ENCODE results near the gene KRTAP10-2.
"Not testable (repeated sequence)": the region's sequence is repeated elsewhere in the genome, so short reads cannot be mapped to it uniquely, and the experiment has no call there.

The KRTAP10-2 gene, protein sequence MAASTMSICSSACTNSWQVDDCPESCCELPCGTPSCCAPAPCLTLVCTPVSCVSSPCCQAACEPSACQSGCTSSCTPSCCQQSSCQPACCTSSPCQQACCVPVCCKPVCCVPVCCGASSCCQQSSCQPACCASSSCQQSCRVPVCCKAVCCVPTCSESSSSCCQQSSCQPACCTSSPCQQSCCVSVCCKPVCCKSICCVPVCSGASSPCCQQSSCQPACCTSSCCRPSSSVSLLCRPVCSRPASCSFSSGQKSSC

DNA sequence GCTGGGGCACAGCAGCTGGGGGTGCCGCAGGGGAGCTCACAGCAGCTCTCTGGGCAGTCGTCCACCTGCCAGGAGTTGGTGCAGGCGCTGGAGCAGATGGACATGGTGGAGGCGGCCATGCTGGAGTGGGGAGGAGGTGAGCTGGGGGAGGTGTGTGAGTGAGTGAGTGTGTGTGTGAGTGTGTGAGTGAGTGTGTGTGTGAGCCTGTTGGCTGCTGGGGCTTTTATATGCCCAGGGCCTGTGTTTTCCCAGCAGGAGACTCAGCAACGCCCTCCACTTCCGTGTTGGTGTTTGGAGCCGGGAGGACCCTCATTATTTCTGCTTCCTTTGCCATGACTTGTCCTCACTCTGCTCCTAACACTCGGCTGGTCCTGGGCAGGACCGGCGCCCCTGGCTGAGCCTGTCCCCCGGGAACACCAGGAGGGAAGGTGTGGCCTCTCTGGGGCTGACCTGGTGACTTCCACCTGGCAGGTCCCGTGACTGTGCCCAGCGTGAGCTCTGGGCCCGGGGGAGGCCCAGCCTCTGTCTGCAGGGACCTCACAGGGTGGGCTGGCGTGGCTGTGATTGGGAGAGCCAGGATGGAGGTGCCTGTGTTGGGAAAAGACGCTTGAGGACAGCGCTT lies at the start of gene KRTAP10-2:
KRTAP10-2 (minus strand) TSS at position 166 of the 622 bp plus-strand sequence; CDS start at position 119, 47 bp downstream.
- no peak for DNase-seq
- in situ Hi-C loops (cut with HindIII; ENCODE audit: low pct_ligation_motif_present, low pct_unique_long_range_greater_than_20kb, low sequenced_read_pairs): no loop called here

DNA sequence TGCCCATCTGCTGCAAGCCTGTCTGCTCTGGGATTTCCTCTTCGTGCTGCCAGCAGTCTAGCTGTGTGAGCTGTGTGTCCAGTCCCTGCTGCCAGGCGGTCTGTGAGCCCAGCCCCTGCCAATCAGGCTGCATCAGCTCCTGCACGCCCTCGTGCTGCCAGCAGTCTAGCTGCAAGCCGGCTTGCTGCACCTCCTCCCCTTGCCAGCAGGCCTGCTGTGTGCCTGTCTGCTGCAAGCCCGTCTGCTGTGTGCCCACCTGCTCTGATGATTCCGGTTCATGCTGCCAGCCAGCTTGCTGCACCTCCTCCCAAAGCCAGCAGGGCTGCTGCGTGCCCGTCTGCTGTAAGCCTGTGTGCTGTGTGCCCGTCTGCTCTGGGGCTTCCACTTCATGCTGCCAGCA lies 49.8 kb upstream of the KRTAP10-2 start:
- in situ Hi-C loops (cut with HindIII; ENCODE audit: low pct_ligation_motif_present, low pct_unique_long_range_greater_than_20kb, low sequenced_read_pairs); DNase-seq: not testable (repeated sequence)

DNA sequence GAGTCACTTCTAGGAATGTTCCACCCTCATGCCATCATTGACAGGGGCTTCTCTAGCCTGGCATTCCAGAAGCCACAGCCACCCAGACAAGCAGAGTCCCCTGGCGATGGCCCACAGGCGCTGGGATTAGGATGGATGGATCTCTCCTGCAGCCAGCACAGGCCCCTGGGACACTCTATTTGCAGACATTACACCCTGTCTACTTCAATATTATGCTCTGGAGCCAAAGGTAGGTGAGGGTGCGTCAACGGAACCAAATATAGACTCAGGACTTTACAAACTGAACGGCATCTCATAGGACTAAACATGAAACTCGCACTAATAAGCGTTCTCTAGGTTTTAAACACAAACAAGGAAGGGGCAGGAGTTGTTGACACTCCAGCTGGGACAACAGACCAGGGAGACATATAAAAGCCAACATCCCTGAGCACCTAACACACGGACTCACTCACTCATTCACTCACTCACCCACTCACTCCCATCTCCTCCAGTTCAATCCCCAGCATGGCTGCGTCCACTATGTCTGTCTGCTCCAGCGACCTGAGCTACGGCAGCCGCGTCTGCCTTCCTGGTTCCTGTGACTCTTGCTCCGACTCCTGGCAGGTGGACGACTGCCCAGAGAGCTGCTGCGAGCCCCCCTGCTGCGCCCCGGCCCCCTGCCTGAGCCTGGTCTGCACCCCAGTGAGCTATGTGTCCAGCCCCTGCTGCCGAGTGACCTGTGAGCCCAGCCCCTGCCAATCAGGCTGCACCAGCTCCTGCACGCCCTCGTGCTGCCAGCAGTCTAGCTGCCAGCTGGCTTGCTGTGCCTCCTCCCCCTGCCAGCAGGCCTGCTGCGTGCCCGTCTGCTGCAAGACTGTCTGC lies 49.0 kb upstream of the KRTAP10-2 start, which contains the start of gene KRTAP10-7:
KRTAP10-7 (plus strand) TSS at position 480 of the 861 bp plus-strand sequence; CDS start at position 505, 25 bp downstream.
- in situ Hi-C loops (cut with HindIII; ENCODE audit: low pct_ligation_motif_present, low pct_unique_long_range_greater_than_20kb, low sequenced_read_pairs); DNase-seq: not testable (repeated sequence)

DNA sequence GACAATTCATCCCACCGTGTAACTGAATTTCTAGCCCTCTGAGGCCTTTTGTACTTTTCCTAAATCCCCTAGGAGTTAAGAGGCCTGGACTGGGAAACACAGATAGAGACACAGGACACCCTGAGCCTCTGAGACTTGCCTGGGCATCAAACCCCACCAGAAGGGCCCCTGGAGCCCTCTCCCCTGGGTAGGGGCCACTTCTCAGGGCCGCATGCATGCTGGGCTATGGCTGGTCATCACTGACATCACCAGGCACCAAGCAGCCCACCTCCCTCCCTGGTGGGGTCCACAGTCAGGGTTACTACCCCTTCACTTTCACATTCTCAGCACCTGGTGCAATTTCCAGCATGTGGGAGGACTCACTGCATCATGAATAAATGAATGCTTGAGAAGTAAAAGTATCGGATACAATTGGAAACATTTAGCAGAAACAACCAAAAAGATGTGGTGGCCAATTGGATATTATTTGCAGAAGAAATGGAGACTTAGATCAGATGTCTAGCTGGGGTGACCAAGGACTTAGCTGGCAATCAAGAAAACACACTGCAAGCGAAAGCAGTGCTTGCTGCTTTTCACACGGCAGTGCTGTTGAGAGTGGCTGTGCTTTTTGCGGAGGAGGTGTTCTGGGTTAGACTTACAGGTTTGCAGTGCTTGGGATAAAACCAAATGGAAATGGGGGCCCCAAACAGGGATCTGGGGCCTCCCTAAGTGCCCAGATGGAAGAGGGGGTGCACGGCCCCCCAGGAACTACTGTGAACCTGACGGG lies 48.1 kb upstream of the KRTAP10-2 start:
- DNase-seq: no peak
- in situ Hi-C loops (cut with HindIII; ENCODE audit: low pct_ligation_motif_present, low pct_unique_long_range_greater_than_20kb, low sequenced_read_pairs): no loop called here

DNA sequence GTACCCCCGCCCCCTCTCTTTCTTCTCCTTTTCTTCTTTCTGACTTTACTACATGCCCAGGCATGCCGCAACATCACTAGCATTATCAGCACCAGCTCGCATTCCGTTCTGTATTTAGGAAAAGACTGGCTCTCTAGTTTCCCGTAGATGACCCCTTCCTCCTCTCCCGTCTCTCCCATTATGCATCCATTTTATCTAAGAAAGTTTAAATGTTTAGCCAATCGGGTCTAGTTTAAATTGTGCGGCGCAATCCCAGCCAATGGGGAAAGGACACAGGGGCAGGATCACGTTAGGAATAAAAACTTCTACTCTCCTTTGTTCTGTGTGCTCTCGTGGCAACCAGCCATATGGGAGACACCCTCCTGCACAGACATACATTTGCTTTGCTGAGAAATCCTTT lies 46.8 kb upstream of the KRTAP10-2 start:
- DNase-seq: no peak
- in situ Hi-C loops (cut with HindIII; ENCODE audit: low pct_ligation_motif_present, low pct_unique_long_range_greater_than_20kb, low sequenced_read_pairs): no loop called here

DNA sequence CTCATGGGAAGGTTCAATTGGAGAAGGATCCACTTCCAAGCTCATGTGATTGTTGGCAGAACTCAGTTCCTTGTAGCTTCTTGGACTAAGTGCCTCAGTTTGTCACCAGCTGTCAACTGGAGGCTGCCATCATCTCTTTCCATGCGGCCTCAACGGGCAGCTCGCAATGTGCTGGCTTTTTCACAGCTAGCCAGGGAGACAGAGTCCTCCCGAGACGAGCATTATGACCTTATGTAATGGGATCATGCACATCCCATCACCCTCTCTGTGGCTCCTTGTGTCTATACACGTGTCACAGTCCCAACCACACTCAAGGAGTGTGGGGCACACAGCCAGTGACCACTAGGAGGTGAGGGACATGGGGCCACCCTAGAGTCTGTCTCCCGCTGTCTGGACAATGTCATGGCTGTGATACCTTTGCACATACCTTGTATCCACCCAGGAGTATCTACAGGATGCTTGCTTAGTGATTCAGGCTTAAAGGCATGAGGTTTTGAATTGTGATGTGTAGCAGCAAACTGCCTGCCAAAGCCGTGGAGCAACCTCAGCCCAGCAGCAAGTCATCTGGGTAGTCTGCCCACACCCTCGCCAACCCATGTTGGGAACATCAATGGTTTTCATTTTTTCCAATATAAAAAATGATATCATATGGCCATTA lies 44.9 kb upstream of the KRTAP10-2 start:
- DNase-seq: peak; percentile 21
- in situ Hi-C loops (cut with HindIII; ENCODE audit: low pct_ligation_motif_present, low pct_unique_long_range_greater_than_20kb, low sequenced_read_pairs): no loop called here

DNA sequence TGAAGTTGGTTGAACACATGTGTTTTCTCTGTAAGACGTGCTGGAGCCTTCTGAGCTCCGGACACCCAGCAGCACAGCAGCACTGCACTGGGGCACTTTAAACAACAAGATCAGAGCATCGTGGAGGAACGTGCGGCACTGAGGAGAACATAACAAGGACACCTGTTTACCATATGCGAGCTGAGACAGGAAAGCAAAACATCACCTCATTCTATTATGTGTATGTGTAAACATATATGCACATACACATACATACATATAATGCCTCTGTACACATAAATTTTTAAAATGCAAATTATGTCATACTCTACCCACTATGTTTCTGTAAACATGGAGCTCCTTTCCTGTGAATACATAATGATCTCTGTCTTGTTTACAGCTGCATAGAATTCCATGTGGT lies 44.2 kb upstream of the KRTAP10-2 start:
- DNase-seq: no peak
- in situ Hi-C loops (cut with HindIII; ENCODE audit: low pct_ligation_motif_present, low pct_unique_long_range_greater_than_20kb, low sequenced_read_pairs): no loop called here

DNA sequence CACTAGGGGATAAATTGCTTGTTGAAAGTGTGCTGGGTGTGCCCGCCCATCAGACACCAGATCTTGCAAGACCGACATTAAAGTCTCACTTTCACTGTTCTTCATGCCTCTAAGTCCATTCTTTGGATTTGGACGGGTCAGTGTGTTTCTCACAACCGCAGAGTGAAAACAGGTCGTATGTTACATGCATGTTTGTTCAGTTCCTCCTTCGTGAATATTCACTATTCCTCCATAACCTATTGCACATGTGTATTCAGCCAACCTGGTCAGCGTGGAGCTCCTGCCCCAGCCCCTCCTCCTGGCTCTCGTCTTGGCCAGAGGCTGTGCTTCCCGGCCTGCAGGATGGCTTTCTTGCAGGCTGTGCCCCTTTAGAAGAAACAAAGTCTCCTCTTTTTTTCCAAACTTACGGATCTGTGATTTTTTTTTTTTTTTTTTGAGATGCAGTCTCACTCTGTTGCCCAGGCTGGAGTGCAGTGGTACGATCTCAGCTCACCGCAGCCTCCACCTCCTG lies 43.2 kb upstream of the KRTAP10-2 start:
- no peak for DNase-seq

DNA sequence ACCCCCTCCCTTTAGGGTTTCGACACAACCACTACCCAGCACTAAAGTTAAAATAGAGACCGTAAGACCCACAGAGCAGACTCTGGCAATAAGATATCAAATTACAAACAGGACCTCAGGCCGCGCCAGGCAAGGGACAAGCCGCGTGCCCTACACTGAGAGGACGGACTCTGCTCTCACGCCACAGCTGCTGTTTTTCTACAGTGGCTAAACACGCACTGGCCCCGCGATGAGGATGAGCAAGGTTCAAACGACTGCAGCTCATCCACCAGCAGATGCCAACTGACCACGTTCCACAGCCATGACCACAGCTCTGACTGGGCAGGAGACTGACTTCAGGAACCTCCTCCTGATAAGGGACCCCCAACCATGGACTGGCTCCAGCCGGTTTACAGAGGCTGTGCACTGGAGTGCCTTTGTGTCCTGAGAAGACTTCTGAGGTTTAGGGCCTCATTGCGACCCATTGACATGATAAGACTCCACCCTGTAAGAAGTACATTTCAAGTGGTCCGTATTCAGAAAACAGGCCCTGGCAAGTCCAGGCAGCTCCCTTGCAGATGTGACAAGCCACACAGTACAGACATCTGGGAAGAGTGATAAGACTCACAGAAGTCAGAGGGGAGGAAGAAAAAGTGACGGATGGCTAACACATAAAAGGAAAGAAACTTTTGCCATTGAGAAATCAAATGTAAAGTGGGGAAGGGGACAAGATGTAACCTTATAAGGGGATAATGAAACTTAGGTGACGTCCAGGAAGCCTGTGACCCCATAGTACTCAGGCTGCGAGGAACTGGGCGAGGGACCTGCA lies 42.5 kb upstream of the KRTAP10-2 start:
- DNase-seq: no peak
- in situ Hi-C loops (cut with HindIII; ENCODE audit: low pct_ligation_motif_present, low pct_unique_long_range_greater_than_20kb, low sequenced_read_pairs): no loop called here

More for the DNA sequence above, 43.2 kb upstream of the KRTAP10-2 start:
- in situ Hi-C loops (cut with HindIII; ENCODE audit: low pct_ligation_motif_present, low pct_unique_long_range_greater_than_20kb, low sequenced_read_pairs): no loop called here

DNA sequence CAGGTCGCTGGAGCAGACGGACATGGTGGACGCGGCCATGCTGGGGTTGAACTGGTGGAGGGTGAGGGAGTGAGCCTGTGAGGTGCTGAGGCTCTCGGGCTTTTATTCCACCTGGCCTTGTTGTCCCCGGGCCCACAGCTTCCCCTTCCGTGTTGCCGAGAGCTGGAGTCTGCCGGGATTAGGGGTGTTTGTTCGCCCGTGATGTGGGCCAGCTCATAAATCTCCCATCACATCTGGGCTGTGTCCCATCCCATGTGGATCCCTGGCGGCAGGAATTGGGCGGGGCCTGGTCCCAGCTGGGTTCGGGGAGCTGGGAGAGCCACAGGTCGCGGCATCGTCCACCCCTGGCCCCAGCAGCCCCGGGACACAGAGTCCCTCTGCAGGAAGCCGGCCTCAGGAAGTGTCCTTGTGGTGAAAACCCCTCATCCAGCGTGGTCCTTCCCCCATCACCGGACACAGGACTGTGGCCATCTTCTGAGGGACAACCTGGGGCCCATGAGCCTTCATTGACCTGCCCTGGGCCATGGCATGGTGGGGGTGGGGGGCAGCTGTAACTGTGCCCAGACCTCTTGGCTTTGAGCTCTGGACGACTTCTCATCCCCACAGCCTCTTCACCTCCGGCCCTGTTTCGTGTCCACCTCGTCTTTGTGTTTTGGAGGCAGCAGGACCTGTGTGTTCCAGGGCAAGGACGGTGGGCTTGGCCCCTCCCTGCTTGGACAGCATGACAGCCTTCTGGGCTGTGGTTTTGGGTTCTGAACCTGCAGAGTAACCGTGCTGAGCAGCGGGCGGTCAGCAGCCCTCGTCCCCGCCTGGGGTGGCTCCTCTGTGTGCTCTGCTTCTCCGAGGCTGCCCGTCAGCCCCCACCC lies 41.4 kb upstream of the KRTAP10-2 start, which contains the start of gene KRTAP10-6:
KRTAP10-6 (minus strand) TSS at position 60 of the 866 bp plus-strand sequence; CDS start at position 39, 21 bp downstream.
- no peak for DNase-seq
- in situ Hi-C loops (cut with HindIII; ENCODE audit: low pct_ligation_motif_present, low pct_unique_long_range_greater_than_20kb, low sequenced_read_pairs): no loop called here

DNA sequence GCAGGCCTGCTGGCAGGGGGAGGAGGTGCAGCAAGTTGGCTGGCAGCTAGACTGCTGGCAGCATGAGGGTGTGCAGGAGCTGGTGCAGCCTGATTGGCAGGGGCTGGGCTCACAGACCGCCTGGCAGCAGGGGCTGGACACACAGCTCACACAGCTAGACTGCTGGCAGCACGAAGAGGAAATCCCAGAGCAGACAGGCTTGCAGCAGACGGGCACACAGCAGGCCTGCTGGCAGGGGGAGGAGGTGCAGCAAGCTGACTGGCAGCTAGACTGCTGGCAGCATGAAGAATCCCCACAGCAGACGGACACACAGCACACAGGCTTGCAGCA lies 40.5 kb upstream of the KRTAP10-2 start:
- DNase-seq; in situ Hi-C loops (cut with HindIII; ENCODE audit: low pct_ligation_motif_present, low pct_unique_long_range_greater_than_20kb, low sequenced_read_pairs): not testable (repeated sequence)

DNA sequence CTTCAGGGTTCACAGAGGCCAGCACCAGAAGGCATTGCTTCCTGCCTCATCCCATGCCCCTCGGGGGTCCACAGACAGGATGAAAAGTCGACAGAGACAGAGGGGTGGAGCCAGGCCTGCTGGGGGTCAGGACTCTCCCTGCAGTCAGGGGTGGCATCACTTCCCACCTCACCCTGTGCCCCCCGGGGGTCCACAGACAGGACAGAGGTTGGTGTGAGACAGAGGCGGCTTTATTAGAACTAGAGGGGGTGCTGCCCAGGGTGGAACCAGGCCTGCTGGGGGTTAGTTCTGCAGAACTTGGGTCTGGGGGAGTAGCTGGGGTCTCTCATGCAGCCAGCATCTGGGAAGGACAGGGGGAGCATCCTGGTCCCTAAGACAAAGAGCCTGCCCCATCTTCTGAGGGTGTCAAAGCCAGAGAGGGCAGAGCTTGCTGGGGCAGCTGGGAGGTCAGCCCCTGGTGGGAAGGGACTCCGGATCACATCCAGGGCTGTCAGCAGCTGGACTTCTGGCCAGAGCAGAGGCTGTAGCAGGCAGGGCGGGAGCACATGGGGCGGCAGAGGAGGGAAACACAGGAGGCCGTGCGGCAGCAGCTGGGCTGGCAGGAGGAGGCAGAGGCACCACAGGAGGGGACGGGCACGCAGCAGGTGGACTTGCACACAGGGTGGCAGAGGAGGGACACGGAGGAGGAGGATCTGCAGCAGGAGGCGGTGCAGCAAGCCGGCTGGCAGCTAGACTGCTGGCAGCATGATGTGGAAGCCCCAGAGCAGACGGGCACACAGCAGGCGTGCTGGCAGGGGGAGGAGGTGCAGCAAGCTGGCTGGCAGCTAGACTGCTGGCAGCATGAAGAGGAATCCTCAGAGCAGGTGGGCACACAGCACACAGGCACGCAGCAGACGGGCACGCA lies 39.8 kb upstream of the KRTAP10-2 start:
- in situ Hi-C loops (cut with HindIII; ENCODE audit: low pct_ligation_motif_present, low pct_unique_long_range_greater_than_20kb, low sequenced_read_pairs); DNase-seq: not testable (repeated sequence)

DNA sequence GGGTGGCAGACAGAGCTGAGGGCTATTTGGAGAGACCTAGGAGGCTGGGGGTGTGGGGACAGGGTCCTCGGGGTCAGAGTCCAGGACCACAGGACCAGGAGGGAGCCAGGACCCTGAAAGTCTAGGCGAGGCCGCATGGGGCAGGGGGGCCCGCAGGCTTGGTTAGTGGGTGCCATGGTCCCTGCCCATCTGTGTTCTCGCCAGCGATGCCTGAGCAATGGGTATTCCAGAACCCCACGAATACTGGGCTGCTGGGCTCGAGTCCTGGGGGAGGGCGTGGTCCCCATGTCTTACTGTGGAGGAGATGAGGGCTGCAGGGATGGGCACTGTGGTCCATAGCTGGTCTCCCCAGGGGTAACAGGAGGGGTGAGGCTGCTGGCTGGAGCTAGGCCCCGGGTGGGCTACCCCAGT lies 39.0 kb upstream of the KRTAP10-2 start:
- no peak for DNase-seq
- in situ Hi-C loops (cut with HindIII; ENCODE audit: low pct_ligation_motif_present, low pct_unique_long_range_greater_than_20kb, low sequenced_read_pairs): no loop called here

DNA sequence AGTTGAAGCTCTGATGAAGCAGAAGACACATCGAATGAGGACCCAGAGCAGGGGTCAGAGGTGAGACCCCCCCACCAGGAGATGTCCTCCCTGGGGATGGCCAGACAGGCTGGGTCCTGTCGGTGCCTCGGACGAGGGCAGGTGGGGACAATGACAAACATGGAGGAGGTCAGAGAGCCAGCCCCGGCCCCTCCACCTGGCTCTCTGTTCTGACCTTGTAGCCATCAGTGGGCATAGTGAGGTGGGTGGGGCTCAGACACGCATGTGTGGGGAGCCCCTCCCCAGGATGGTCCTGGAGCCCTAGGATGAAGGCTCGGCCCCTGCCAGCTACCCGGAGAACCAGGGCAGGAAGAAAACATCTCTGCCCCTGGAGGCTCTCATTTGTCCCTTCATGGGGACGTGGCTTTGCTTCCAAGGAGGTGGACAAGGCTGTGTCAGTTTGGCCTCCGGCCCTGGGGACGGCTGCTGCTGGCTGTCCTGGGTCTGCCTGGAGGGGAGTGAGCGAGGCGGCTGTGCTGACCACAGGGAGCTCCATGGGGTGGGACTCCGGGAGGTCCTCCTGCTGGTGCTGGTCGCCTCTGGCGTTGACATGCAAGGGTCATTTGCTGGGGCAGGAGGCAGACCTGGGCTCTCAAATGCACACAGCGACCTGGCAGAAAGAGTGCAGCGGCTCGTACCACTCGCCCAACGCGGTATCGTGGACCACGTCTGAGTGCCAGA lies 38.4 kb upstream of the KRTAP10-2 start:
- in situ Hi-C loops (cut with HindIII; ENCODE audit: low pct_ligation_motif_present, low pct_unique_long_range_greater_than_20kb, low sequenced_read_pairs): no loop called here

DNA sequence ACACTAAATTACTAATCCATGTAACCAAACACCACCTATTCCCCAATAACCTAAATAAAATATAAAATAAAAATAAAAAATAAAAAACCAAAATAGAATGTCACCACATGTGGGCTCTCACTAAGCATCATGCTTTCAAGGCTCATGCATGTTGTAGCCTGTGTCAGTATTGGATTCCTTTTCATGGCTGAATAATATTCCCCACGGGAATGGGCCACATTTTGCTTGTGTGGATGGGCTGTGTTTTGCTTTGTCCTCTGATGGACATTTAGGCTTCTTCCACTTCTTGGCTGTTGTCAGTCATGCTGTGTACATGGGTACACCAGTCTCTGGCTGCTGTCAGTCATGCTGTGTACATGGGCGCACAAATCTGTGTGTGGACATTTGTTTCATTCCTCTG lies 37.8 kb upstream of the KRTAP10-2 start:
- in situ Hi-C loops (cut with HindIII; ENCODE audit: low pct_ligation_motif_present, low pct_unique_long_range_greater_than_20kb, low sequenced_read_pairs): no loop called here
- DNase-seq: no peak

More for the DNA sequence above, 38.4 kb upstream of the KRTAP10-2 start:
- DNase-seq: no peak
